Loucy (cell line): ENCODE measurements around the gene ENTPD6.
"Not testable (repeated sequence)": the region's sequence is repeated elsewhere in the genome, so short reads cannot be mapped to it uniquely, and the experiment has no call there.

Source experiments
- EZH2phosphoT487 ChIP-seq: fragments of 200-600 bp; IDR thresholded peaks from 2 replicates; pipeline ENCODE4 v1.6.1; 2018; ENCODE audit warnings: antibody characterized with exemption, mild to moderate bottlenecking, moderate library complexity, borderline replicate concordance
- TF ChIP-seq, protein P1 (sequence below): fragments of 200-600 bp; sonication (generic); conservative IDR thresholded peaks from 2 replicates; pipeline ENCODE4 v1.5.1; 2014; ENCODE audit warnings: mild to moderate bottlenecking, antibody characterized with exemption, low read length

DNA sequence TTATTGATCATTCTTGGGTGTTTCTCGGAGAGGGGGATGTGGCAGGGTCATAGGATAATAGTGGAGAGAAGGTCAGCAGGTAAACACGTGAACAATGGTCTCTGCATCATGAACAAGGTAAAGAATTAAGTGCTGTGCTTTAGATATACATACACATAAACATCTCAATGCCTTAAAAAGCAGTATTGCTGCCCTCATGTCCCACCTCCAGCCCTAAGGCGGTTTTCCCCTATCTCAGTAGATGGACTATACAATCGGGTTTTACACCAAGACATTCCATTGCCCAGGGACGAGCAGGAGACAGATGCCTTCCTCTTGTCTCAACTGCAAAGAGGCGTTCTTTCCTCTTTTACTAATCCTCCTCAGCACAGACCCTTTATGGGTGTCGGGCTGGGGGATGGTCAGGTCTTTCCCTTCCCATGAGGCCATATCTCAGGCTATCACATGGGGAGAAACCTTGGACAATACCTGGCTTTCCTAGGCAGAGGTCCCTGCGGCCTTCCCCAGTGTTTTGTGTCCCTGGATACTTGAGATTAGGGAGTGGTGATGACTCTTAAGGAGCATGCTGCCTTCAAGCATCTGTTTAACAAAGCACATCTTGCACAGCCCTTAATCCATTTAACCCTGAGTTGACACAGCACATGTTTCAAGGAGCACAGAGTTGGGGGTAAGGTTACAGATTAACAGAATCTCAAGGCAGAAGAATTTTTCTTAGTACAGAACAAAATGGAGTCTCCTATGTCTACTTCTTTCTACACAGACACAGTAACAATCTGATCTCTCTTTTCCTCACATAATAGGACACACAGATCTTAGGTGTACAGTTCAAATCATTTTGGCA is 38.7 kb downstream of the ENTPD6 start:
- TF ChIP-seq, protein P1, sequence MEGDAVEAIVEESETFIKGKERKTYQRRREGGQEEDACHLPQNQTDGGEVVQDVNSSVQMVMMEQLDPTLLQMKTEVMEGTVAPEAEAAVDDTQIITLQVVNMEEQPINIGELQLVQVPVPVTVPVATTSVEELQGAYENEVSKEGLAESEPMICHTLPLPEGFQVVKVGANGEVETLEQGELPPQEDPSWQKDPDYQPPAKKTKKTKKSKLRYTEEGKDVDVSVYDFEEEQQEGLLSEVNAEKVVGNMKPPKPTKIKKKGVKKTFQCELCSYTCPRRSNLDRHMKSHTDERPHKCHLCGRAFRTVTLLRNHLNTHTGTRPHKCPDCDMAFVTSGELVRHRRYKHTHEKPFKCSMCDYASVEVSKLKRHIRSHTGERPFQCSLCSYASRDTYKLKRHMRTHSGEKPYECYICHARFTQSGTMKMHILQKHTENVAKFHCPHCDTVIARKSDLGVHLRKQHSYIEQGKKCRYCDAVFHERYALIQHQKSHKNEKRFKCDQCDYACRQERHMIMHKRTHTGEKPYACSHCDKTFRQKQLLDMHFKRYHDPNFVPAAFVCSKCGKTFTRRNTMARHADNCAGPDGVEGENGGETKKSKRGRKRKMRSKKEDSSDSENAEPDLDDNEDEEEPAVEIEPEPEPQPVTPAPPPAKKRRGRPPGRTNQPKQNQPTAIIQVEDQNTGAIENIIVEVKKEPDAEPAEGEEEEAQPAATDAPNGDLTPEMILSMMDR = not testable (repeated sequence)
- TF ChIP-seq EZH2phosphoT487 = not testable (repeated sequence)
